A673 (cell line): ENCODE data around the gene CNTNAP4. TPM values are rescaled to one million over a fixed set of nuclear protein-coding genes. Genes with fewer than 3 reads are reported as not detected.

Experiments
- BruUV-seq: library from RNA; stranded (reverse); fragments of 400-500 nt; replicated peaks from 2 replicates; lab custom pipeline; 2021; lab: Mats Ljungman, UMichigan
- CTCF ChIA-PET: fragments of 300-600 bp; sonication (Branson Sonifier 250); formaldehyde crosslinking; loops from one replicate; lab custom pipeline; 2022; ENCODE audit warnings: antibody characterized with exemption; lab: Charles Lee
- POLR2A ChIA-PET: fragments of 300-600 bp; sonication (Branson Sonifier 250); formaldehyde crosslinking; loops from one replicate; lab custom pipeline; 2022; ENCODE audit warnings: antibody characterized with exemption; ENCODE audit not compliant: low non-redundant PET; lab: Charles Lee
- DNase-seq: peaks from one replicate; pipeline ENCODE4 v3.0.0-alpha.2; 2015; ENCODE audit warnings: low spot score
- H3K27ac ChIP-seq: fragments of 200-600 bp; sonication (generic); 2 replicates; pipeline ENCODE4 v1.5.1; 2016; ENCODE audit warnings: mixed run types, low read depth, mild to moderate bottlenecking, mixed read lengths, antibody characterized with exemption, low read length; ENCODE audit not compliant: poor library complexity, severe bottlenecking
- H3K27me3 ChIP-seq: fragments of 200-600 bp; sonication (generic); replicated peaks from 2 replicates; pipeline ENCODE4 v1.6.1; 2017; ENCODE audit warnings: mixed run types, low read depth, mild to moderate bottlenecking, mixed read lengths, antibody characterized with exemption, low read length; ENCODE audit not compliant: insufficient read depth, poor library complexity
- H3K36me3 ChIP-seq: fragments of 200-600 bp; sonication (generic); 2 replicates; pipeline ENCODE4 v1.6.1; 2016; ENCODE audit warnings: mixed run types, mild to moderate bottlenecking, mixed read lengths, antibody characterized with exemption, low read length; ENCODE audit not compliant: insufficient read depth, poor library complexity, severe bottlenecking
- H3K4me1 ChIP-seq: fragments of 200-600 bp; sonication (generic); 2 replicates; pipeline ENCODE4 v1.6.1; 2017; ENCODE audit warnings: mixed run types, mild to moderate bottlenecking, mixed read lengths, antibody characterized with exemption, low read length; ENCODE audit not compliant: insufficient read depth, poor library complexity, severe bottlenecking
- H3K4me3 ChIP-seq: fragments of 200-600 bp; sonication (generic); 2 replicates; pipeline ENCODE4 v1.5.1; 2016; ENCODE audit warnings: low read depth, mixed run types, mild to moderate bottlenecking, mixed read lengths, low read length; ENCODE audit not compliant: poor library complexity, severe bottlenecking
- H3K9me3 ChIP-seq: fragments of 200-600 bp; sonication (generic); 2 replicates; pipeline ENCODE4 v1.6.1; 2016; ENCODE audit warnings: mixed run types, low read depth, mild to moderate bottlenecking, mixed read lengths, antibody characterized with exemption, low read length; ENCODE audit not compliant: poor library complexity, severe bottlenecking
- CTCF ChIP-seq: fragments of 300-800, 200-600 bp; sonication (generic); conservative IDR thresholded peaks from 2 replicates; pipeline ENCODE4 v1.5.1; 2017; ENCODE audit warnings: low read depth, mild to moderate bottlenecking, antibody characterized with exemption, low read length, moderate library complexity, mixed read lengths
- EZH2 ChIP-seq: fragments of 200-600 bp; sonication (generic); IDR thresholded peaks from 2 replicates; pipeline ENCODE4 v1.6.1; 2017; ENCODE audit warnings: borderline replicate concordance, low read depth, mild to moderate bottlenecking, mixed read lengths, antibody characterized with exemption, low read length; ENCODE audit not compliant: poor library complexity, severe bottlenecking
- intact Hi-C: fragments of 100-400 bp; cut with micrococcal nuclease; formaldehyde crosslinking; loops from one replicate; pipeline ENCODE4 v1.10.0; 2022; ENCODE audit not compliant: unreplicated experiment
- total RNA-seq: library from RNA; stranded (reverse); gene quantifications from 2 replicates; pipeline ENCODE4 v1.2.3, GENCODE V29; 2021

The CNTNAP4 gene
- total RNA-seq, 1 experiment from 2014 or later: not detected

GRCh38 chr16:76455257-76455656 is 178.1 kb downstream of the CNTNAP4 start:
- DNase-seq: no peak
- Histone ChIP-seq H3K9me3 (no peaks in the 10 kb centered on the region), H3K4me3 (no peak overlapping the region), H3K36me3 (no peaks in the 10 kb centered on the region), H3K4me1 (no peaks in the 10 kb centered on the region), H3K27me3 (no peaks in the 10 kb centered on the region), H3K27ac (no peak overlapping the region)
- TF ChIP-seq EZH2 (no peak), CTCF (no peak)
- ChIA-PET CTCF (no interaction called here), POLR2A (no interaction called here)
- intact Hi-C loops: no loop called here
- BruUV-seq: no TSS peak

- Histone ChIP-seq H3K9me3 (no peaks in the 10 kb centered on the region), H3K27me3 (no peaks in the 10 kb centered on the region), H3K4me3 (no peak overlapping the region), H3K27ac (no peak overlapping the region), H3K36me3 (no peaks in the 10 kb centered on the region), H3K4me1 (no peaks in the 10 kb centered on the region)
- CTCF ChIA-PET: no interaction called here
- TF ChIP-seq CTCF: no peak
- TF ChIP-seq EZH2: no peak
- no peak for DNase-seq
- intact Hi-C loops: no loop called here
- POLR2A ChIA-PET: no interaction called here
- no TSS peak for BruUV-seq
These were observed 178.8 kb downstream of the CNTNAP4 start for GRCh38 chr16:76456016-76456415.

- no peaks in the 10 kb centered on the region for H3K36me3 ChIP-seq
- ChIA-PET CTCF (no interaction called here), POLR2A (no interaction called here)
- BruUV-seq: no TSS peak
- H3K27me3 ChIP-seq: peaks cover 23% of the 10 kb centered on the region
- no peak for TF ChIP-seq CTCF
- no peak for TF ChIP-seq EZH2
- no peak overlapping the region for H3K4me3 ChIP-seq
- H3K4me1 ChIP-seq: no peaks in the 10 kb centered on the region
- H3K9me3 ChIP-seq: no peaks in the 10 kb centered on the region
- intact Hi-C loops: no loop called here
- DNase-seq: no peak
- no peak overlapping the region for H3K27ac ChIP-seq
These were observed 181.9 kb downstream of the CNTNAP4 start for GRCh38 chr16:76459111-76459510.
